GM12878 (cell line): ENCODE results near the gene CMSS1. TPM values are rescaled to one million over a fixed set of nuclear protein-coding genes. Genes with fewer than 3 reads are reported as not detected.

Source experiments
- ATAC-seq: fragments of 200-7000 bp; cut with Tn5 transposase; 3 replicates; pipeline ENCODE4 v1.9.1; 2020; ENCODE audit warnings: mild to moderate bottlenecking, moderate library complexity
- BruUV-seq: library from RNA; stranded (reverse); fragments of 400-500 nt; replicated peaks from 2 replicates; lab custom pipeline; 2021; lab: Mats Ljungman, UMichigan
- CTCF ChIA-PET: fragments of 300-600 bp; sonication (Branson Sonifier 250); formaldehyde crosslinking; extraction: SDS; loops from one replicate; lab custom pipeline; 2021; ENCODE audit warnings: inconsistent platforms; lab: Yijun Ruan, JAX
- POLR2A ChIA-PET: fragments of 350-600 bp; formaldehyde crosslinking; extraction: SDS; loops from one replicate; lab custom pipeline; 2021; ENCODE audit warnings: inconsistent platforms; lab: Charles Lee
- RAD21 ChIA-PET: fragments of 300-600 bp; sonication (Branson Sonifier 250); formaldehyde crosslinking; loops from one replicate; lab custom pipeline; 2023; ENCODE audit warnings: antibody characterized with exemption; ENCODE audit not compliant: unreplicated experiment; lab: Charles Lee
- SMC1A ChIA-PET: fragments of 300-600 bp; sonication (Branson Sonifier 250); formaldehyde crosslinking; loops from one replicate; lab custom pipeline; 2023; ENCODE audit not compliant: unreplicated experiment, uncharacterized antibody; lab: Charles Lee
- DNase-seq: peaks from one replicate; pipeline ENCODE4 v3.0.0-alpha.2; 2011; ENCODE audit warnings: low read depth, low spot score
- FAIRE-seq: peaks from 3 replicates; lab custom pipeline; 2011; peaks lifted over from hg19 to GRCh38; lab: Jason Lieb, UNC
- H2AFZ ChIP-seq: 2 replicates; pipeline ENCODE4 v1.6.0; 2011; ENCODE audit warnings: low read depth, low read length, control low read depth; ENCODE audit not compliant: control insufficient read depth
- H3K27ac ChIP-seq: 2 replicates; pipeline ENCODE4 v1.5.1; 2011; ENCODE audit warnings: control low read depth; ENCODE audit not compliant: control insufficient read depth, insufficient read depth
- H3K27me3 ChIP-seq, 2 experiments: replicated peaks in 1 of 2; 2 replicates each; pipeline versions ENCODE4 v1.6.0 to v1.6.1; 2011; ENCODE audit warnings: low read length in 1 of 2; ENCODE audit not compliant: control insufficient read depth in 2 of 2, insufficient read depth in 2 of 2
- H3K36me3 ChIP-seq, 2 experiments: 2 replicates each; pipeline ENCODE4 v1.5.1; 2011; ENCODE audit warnings: low read length in 1 of 2; ENCODE audit not compliant: control insufficient read depth in 2 of 2, insufficient read depth in 2 of 2
- H3K4me1 ChIP-seq: 2 replicates; pipeline ENCODE4 v1.6.1; 2011; ENCODE audit warnings: mild to moderate bottlenecking, low read length, moderate library complexity, mixed read lengths; ENCODE audit not compliant: control insufficient read depth, insufficient read depth
- H3K4me2 ChIP-seq: 2 replicates; pipeline ENCODE4 v1.6.0; 2011; ENCODE audit warnings: control low read depth; ENCODE audit not compliant: control insufficient read depth, insufficient read depth
- H3K4me3 ChIP-seq: fragments of 200-600 bp; sonication (generic); 2 replicates; pipeline ENCODE4 v1.5.1; 2016
- H3K79me2 ChIP-seq: 2 replicates; pipeline ENCODE4 v1.6.0; 2011; ENCODE audit warnings: low read length; ENCODE audit not compliant: control insufficient read depth, insufficient read depth
- H3K9ac ChIP-seq: 2 replicates; pipeline ENCODE4 v1.8.0; 2011; ENCODE audit warnings: low read length, control low read depth, mixed read lengths; ENCODE audit not compliant: control insufficient read depth, insufficient read depth
- H3K9me3 ChIP-seq: replicated peaks from 3 replicates; pipeline ENCODE4 v1.5.1; 2011; ENCODE audit warnings: mild to moderate bottlenecking, low read length; ENCODE audit not compliant: control insufficient read depth, insufficient read depth
- H4K20me1 ChIP-seq: 2 replicates; pipeline ENCODE4 v1.6.0; 2011; ENCODE audit not compliant: control insufficient read depth, insufficient read depth
- CREM ChIP-seq: IDR thresholded peaks from 2 replicates; pipeline ENCODE4 v1.6.1; 2014; ENCODE audit warnings: antibody characterized with exemption, low read depth
- MTA2 ChIP-seq: fragments of 450-650 bp; IDR thresholded peaks from 2 replicates; pipeline ENCODE4 v1.6.1; 2016; ENCODE audit warnings: low read depth, mild to moderate bottlenecking, moderate library complexity
- NFYA ChIP-seq: IDR thresholded peaks from 2 replicates; pipeline ENCODE4 v1.6.1; 2011; ENCODE audit warnings: low read depth, mild to moderate bottlenecking, low read length, improper control_type of control experiment, borderline replicate concordance
- POU2F2 ChIP-seq: IDR thresholded peaks from 3 replicates; pipeline ENCODE4 v1.6.1; 2011; ENCODE audit warnings: low read depth, mild to moderate bottlenecking, low read length, borderline replicate concordance
- ZNF274 ChIP-seq: IDR thresholded peaks from one replicate; pipeline ENCODE4 v1.8.0; 2011; ENCODE audit not compliant: insufficient read length, insufficient read depth
- in situ Hi-C: fragments of 300-500 bp; cut with MboI; formaldehyde crosslinking; loops from 9 replicates; pipeline ENCODE4 v1.14.3; 2018; ENCODE audit warnings: mixed read lengths
- intact Hi-C: fragments of 100-400 bp; cut with micrococcal nuclease; formaldehyde crosslinking; loops from one replicate; pipeline ENCODE4 v1.14.2; 2022; ENCODE audit not compliant: unreplicated experiment
- polyA plus RNA-seq, 11 experiments: library from polyadenylated mRNA; depleted of rRNA in 4 of 11; unstranded in 6 of 11; stranded (reverse) in 5 of 11; fragments of >200 nt; fragmentation: Nextera tagmentation in 4 of 11; fragmentation: Illumina TruSeq in 1 of 11; extraction: Ambion mirVana in 4 of 11; extraction: Trizol in 1 of 11; gene quantifications; 1 replicate in 1 of 11; 2 replicates in 10 of 11; pipeline versions ENCODE4 v1.2.1 to v1.2.3, GENCODE V29; 2011 to 2016; ENCODE audit warnings: inconsistent platforms in 2 of 11, missing spikeins in 2 of 11, low read depth in 1 of 11
- total RNA-seq, 4 experiments: library from RNA; depleted of rRNA in 3 of 4; stranded (reverse); fragments of >200 nt in 3 of 4; fragmentation: Illumina TruSeq in 1 of 4; extraction: Trizol in 1 of 4; gene quantifications; 2 replicates each; pipeline versions ENCODE4 v1.2.1 to v1.2.3, GENCODE V29; 2013 to 2021
- TF ChIP-seq, protein P1 (sequence below): fragments of 450-650 bp; formaldehyde crosslinking; IDR thresholded peaks from 2 replicates; pipeline ENCODE4 v1.5.0; 2022; ENCODE audit warnings: mild to moderate bottlenecking, missing genetic modification characterization

CMSS1 gene
- total and polyA plus RNA-seq, 10 of the 15 experiments (the other 5 are each of a cell fraction or from before 2014, with no cell fraction given) = 31.0 to 118 (median 70.1) TPM

DNA sequence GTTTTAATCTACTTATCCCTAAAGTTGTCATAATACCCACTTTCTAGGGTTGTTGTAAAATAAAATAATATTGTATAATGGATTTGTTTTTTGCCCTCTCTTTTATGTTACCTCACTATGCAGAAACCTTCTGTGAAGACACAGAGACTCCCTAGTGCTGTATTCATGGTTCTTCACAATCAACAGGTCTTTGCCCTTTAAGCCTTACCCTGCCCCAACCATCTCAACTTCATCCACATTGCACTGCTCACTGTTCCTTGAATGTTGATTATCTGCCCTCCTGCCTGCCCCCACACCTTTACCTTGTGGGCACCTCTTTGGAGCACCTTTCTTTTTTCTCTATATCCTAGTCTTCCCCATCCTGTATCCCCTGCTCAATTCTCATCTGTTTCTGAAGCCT lies 21.1 kb downstream of the CMSS1 start:
- CTCF ChIA-PET = interaction anchor here (0.8 to 3.4 kb wide), 4 partner anchors 16 to 751 kb away, joined by 3 to 16 read pairs (median 4); no protein-coding TSS in a partner anchor
- Histone ChIP-seq H4K20me1 (no peaks in the 10 kb centered on the region), H3K27ac (no peak overlapping the region), H3K4me1 (no peaks in the 10 kb centered on the region; the same call in 1 of the 2 replicates), H3K27me3 (no peaks in the 10 kb centered on the region), H3K9ac (no peak overlapping the region), H3K4me3 (no peak overlapping the region), H3K36me3 (no peaks in the 10 kb centered on the region), H3K4me2 (no peak overlapping the region), H2AFZ (no peak overlapping the region), H3K79me2 (peaks cover 2% of the 10 kb centered on the region; the same call in 1 of the 2 replicates), H3K9me3 (no peaks in the 10 kb centered on the region)
- DNase-seq (no peak), ATAC-seq (no peak), FAIRE-seq (no peak)
- SMC1A ChIA-PET = interaction anchor here (1.3 to 2.0 kb wide), 3 partner anchors 29 to 415 kb away, joined by 3 to 11 read pairs (median 8); no protein-coding TSS in a partner anchor
- TF ChIP-seq NFYA (no peak), MTA2 (no peak), CREM (no peak), POU2F2 (no peak), ZNF274 (no peak)
- TF ChIP-seq, protein P1, sequence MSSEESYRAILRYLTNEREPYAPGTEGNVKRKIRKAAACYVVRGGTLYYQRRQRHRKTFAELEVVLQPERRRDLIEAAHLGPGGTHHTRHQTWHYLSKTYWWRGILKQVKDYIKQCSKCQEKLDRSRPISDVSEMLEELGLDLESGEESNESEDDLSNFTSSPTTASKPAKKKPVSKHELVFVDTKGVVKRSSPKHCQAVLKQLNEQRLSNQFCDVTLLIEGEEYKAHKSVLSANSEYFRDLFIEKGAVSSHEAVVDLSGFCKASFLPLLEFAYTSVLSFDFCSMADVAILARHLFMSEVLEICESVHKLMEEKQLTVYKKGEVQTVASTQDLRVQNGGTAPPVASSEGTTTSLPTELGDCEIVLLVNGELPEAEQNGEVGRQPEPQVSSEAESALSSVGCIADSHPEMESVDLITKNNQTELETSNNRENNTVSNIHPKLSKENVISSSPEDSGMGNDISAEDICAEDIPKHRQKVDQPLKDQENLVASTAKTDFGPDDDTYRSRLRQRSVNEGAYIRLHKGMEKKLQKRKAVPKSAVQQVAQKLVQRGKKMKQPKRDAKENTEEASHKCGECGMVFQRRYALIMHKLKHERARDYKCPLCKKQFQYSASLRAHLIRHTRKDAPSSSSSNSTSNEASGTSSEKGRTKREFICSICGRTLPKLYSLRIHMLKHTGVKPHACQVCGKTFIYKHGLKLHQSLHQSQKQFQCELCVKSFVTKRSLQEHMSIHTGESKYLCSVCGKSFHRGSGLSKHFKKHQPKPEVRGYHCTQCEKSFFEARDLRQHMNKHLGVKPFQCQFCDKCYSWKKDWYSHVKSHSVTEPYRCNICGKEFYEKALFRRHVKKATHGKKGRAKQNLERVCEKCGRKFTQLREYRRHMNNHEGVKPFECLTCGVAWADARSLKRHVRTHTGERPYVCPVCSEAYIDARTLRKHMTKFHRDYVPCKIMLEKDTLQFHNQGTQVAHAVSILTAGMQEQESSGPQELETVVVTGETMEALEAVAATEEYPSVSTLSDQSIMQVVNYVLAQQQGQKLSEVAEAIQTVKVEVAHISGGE (CRISPR knock-in tag) = no peak
- in situ Hi-C loops (loop anchor here (5.0 to 10.0 kb wide), 3 partner anchors 229 to 756 kb away; no protein-coding TSS in a partner anchor), intact Hi-C loops (no loop called here)
- RAD21 ChIA-PET = interaction anchor here (3.8 kb wide), 1 partner anchor 415 kb away, joined by 18 read pairs; no protein-coding TSS in a partner anchor
- POLR2A ChIA-PET = no interaction called here
- no TSS peak for BruUV-seq
